ENCODE data around the gene GBGT1. TPM values are rescaled to one million over a fixed set of nuclear protein-coding genes. Genes with fewer than 3 reads are reported as not detected.

Gene GBGT1
- total RNA-seq, 4 donors from 2014 or later = 3.6 to 13.5 (median 5.3) TPM

DNA sequence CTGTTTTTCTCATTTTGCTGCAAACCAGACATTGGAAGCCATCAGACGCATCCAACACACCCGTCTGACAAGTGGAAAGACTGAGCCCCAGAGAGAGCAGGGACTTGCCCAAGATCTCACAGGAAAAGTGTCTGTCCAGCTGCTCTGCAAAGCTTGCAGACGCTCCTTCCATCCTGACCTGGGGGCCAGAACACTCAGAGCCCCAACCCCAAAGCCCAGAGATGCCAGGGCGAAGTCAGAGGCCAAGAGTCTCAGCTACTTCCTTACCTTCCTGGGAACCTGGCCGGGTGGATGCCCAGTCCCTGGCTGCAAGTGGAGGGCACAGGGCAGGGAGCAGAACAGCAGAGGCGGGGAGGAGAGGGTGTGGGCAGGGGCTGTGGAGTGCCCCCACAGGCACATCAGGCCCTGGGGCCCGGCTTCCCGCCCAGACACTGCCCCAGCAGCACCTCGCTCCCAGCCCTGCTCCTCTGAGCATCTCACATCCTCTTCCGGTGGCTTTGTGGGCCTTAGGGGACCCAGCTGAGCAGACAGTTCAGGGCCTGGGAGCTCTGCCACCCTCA, 32.9 kb downstream of the GBGT1 start:
- TF ChIP-seq, protein P1, sequence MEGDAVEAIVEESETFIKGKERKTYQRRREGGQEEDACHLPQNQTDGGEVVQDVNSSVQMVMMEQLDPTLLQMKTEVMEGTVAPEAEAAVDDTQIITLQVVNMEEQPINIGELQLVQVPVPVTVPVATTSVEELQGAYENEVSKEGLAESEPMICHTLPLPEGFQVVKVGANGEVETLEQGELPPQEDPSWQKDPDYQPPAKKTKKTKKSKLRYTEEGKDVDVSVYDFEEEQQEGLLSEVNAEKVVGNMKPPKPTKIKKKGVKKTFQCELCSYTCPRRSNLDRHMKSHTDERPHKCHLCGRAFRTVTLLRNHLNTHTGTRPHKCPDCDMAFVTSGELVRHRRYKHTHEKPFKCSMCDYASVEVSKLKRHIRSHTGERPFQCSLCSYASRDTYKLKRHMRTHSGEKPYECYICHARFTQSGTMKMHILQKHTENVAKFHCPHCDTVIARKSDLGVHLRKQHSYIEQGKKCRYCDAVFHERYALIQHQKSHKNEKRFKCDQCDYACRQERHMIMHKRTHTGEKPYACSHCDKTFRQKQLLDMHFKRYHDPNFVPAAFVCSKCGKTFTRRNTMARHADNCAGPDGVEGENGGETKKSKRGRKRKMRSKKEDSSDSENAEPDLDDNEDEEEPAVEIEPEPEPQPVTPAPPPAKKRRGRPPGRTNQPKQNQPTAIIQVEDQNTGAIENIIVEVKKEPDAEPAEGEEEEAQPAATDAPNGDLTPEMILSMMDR (IDR thresholded peaks at IDR 0.05) = no peak
- TF ChIP-seq POLR2A (IDR thresholded peaks at IDR 0.05) = no peak
- DNase-seq (ENCODE audit: low spot score in 2 of 2) = no peak
- H3K4me3 ChIP-seq (ENCODE audit: low read depth, poor library complexity, severe bottlenecking) = no peak overlapping the region
- 65 to 80% methylated on average over 9 to 10 of the region's 10 CpGs for WGBS, 2 donors
- intact Hi-C loops (cut with DNase I; ENCODE audit: low total_unique reads) = no loop called here

- no peak for DNase-seq (ENCODE audit: low spot score in 2 of 2)
- 58 to 68% methylated on average over 21 of the region's 29 CpGs for WGBS, 2 donors
- H3K4me3 ChIP-seq (ENCODE audit: low read depth, poor library complexity, severe bottlenecking) = no peak overlapping the region
- intact Hi-C loops (cut with DNase I; ENCODE audit: low total_unique reads) = no loop called here
- no peak for TF ChIP-seq POLR2A (IDR thresholded peaks at IDR 0.05)
- TF ChIP-seq, protein P1 (IDR thresholded peaks at IDR 0.05) = no peak
Measured at GRCh38 chr9:133129001-133129795, 34.5 kb downstream of the GBGT1 start.

DNA sequence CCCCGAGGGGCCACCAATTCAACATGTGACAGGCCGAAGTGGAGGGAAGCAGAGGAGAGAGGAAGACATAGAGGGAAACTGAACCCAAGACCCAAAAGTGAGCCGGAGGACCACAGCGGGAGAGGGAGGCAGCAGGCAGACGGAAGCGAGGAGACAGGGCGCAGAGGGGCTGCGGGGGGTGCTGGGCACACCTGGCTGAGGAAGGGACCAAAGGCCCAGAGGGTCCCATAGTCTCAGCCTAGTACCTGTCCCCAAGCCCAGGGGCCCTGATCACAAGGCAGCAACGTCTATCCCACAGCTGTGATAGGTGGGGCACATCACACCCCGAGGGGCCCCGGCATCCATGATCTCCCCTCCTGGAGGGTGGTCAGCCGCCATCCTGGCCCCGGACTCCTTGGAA, 35.6 kb downstream of the GBGT1 start:
- 83 to 85% methylated on average over 13 of the region's 13 CpGs for WGBS, 2 donors
- intact Hi-C loops (cut with DNase I; ENCODE audit: low total_unique reads) = no loop called here
- H3K4me3 ChIP-seq (ENCODE audit: low read depth, poor library complexity, severe bottlenecking) = no peak overlapping the region
- no peak for TF ChIP-seq POLR2A (IDR thresholded peaks at IDR 0.05)
- TF ChIP-seq, protein P1 (IDR thresholded peaks at IDR 0.05) = no peak
- DNase-seq (ENCODE audit: low spot score in 2 of 2) = no peak

DNA sequence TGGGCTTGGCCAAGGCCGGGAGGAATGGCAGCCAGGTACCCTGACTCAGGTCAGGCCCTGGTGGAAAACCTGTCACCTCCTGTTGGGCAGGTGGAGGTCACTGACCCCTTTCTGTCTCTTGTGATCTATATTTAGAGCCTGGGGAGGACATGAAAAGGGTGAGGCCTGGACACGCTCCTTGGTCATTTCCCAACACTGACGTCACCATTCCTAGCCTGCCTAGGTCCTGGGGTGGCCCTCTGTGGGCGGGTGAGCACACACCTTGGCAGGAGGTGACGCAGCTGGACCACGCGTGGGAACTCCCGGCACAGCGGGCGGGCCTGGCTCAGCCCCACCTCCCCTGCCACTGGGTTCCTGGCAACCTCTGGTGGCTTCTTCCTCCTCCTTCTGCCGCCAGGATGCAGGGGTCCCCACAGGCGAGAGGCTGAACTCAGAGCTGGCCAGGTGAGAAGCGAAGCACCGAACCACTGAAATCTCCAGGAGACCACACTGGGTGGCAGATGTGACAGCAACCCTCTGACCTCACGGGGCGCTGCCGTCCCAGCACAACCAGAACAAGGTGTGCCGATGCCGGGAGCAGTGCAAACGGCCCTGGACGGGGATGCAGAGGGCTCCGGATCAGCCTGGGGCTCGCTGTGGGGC, 36.3 kb downstream of the GBGT1 start:
- intact Hi-C loops (cut with DNase I; ENCODE audit: low total_unique reads) = no loop called here
- peak in 1 of 2 donors; percentile 95 for DNase-seq (ENCODE audit: low spot score in 2 of 2)
- no peak overlapping the region for H3K4me3 ChIP-seq (ENCODE audit: low read depth, poor library complexity, severe bottlenecking)
- WGBS, 2 donors = 41 to 48% methylated on average over 18 to 23 of the region's 23 CpGs
- no peak for TF ChIP-seq POLR2A (IDR thresholded peaks at IDR 0.05)
- TF ChIP-seq, protein P1 (IDR thresholded peaks at IDR 0.05) = no peak

DNA sequence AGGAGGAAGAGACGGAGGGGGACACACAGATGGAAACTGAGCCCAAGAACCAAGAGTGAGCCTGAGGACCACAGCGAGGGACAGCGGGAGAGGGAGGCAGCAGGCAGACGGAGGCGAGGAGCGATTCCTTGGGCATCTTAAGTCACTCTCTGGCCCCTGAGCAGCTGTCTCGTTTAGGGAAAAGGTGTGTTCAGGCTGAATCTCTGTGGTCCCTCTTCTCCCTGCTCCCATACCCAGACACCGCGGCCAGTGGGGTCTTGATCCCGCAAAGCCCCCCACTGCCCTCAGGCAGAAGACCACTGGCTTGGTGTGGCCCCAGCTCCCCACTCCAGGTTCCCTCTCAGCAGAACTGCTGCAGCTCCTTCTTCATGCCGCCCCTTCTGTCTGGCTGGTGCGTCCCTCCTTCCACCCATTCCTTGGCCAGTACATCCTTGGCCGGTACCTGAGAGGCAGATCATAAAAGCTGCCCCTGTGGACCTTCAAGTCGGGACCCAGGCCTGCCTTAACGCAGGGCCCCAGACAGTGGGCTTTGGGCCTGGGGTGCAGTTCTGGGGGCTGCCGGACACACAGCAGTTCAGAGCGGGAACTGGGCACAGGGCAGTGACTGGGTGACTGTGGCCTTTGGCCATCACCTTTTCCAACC, 36.9 kb downstream of the GBGT1 start:
- intact Hi-C loops (cut with DNase I; ENCODE audit: low total_unique reads) = no loop called here
- WGBS, 2 donors = 50 to 68% methylated on average over 16 to 17 of the region's 17 CpGs
- no peak for TF ChIP-seq POLR2A (IDR thresholded peaks at IDR 0.05)
- TF ChIP-seq, protein P1 (IDR thresholded peaks at IDR 0.05) = no peak
- no peak overlapping the region for H3K4me3 ChIP-seq (ENCODE audit: low read depth, poor library complexity, severe bottlenecking)
- no peak for DNase-seq (ENCODE audit: low spot score in 2 of 2)
